ENCODE results near the gene RADX.

The RADX gene

GRCh38 chrX:106725931-106726330 is 114.2 kb downstream of the RADX start:
- TF ChIP-seq CTCF (IDR thresholded peaks at IDR 0.05): no peak
- peak overlapping the region; percentile 32 to 46 for H3K4me3 ChIP-seq

DNA sequence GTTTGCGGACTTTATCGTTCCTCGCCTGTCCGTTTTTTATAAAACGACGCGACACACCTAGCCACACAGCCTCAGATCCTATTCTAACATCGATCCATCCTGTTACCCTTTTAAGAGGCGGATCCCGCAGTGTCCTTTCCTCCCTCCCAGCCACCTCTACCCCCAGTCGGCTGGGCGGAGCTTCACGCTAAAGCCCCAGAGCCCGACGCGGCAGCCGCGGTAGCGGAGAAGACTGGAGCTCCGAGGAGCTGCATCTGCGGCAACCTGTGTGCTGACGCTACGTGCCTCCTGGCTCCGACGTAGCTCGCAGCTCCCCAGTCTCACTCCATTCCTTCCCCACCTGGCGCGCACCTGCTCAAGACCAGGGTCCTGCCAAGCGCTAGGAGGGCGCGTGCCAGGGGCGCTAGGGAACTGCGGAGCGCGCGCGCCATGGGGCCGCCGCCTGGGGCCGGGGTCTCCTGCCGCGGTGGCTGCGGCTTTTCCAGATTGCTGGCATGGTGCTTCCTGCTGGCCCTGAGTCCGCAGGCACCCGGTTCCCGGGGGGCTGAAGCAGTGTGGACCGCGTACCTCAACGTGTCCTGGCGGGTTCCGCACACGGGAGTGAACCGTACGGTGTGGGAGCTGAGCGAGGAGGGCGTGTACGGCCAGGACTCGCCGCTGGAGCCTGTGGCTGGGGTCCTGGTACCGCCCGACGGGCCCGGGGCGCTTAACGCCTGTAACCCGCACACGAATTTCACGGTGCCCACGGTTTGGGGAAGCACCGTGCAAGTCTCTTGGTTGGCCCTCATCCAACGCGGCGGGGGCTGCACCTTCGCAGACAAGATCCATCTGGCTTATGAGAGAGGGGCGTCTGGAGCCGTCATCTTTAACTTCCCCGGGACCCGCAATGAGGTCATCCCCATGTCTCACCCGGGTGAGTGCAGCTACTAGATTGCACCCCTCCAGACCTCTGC is 115.0 kb downstream of the RADX start, which contains the start of gene RNF128:
Gene RNF128 (plus strand): TSS at position 217 of the 953 bp plus-strand sequence. CDS start 213 bp downstream, at position 430.
- Histone ChIP-seq H3K27me3 (peaks cover 0 to 10% of the 10 kb centered on the region in 2 donors), H3K4me3 (peak within 1 kb of the TSS; percentile 32 to 46), H3K4me1 (peaks cover 0 to 11% (median 1%) of the 10 kb centered on the region in 4 donors), H3K9me3 (no peaks in the 10 kb centered on the region), H3K36me3 (no peaks in the 10 kb centered on the region), H3K27ac (no peak within 1 kb of the TSS)
- DNase-seq: peak in 1 of 2 donors; percentile 51
- TF ChIP-seq CTCF (IDR thresholded peaks at IDR 0.05): no peak
- intact Hi-C loops (cut with DNase I; ENCODE audit: low total_unique reads): no loop called here

More at GRCh38 chrX:106725931-106726330, 114.2 kb downstream of the RADX start:
- no peak for DNase-seq
- Histone ChIP-seq H3K36me3 (no peaks in the 10 kb centered on the region), H3K9me3 (no peaks in the 10 kb centered on the region), H3K4me1 (peaks cover 0 to 11% (median 1%) of the 10 kb centered on the region in 4 donors), H3K27ac (no peak overlapping the region), H3K27me3 (peaks cover 0 to 10% of the 10 kb centered on the region in 2 donors)
- intact Hi-C loops (cut with DNase I; ENCODE audit: low total_unique reads): no loop called here

GRCh38 chrX:106728337-106728736 is 116.6 kb downstream of the RADX start:
- Histone ChIP-seq H3K4me1 (peaks cover 0 to 11% (median 1%) of the 10 kb centered on the region in 4 donors), H3K27me3 (peaks cover 0 to 10% of the 10 kb centered on the region in 2 donors), H3K4me3 (no peak overlapping the region), H3K27ac (no peak overlapping the region), H3K36me3 (no peaks in the 10 kb centered on the region), H3K9me3 (no peaks in the 10 kb centered on the region)
- no peak for DNase-seq
- no peak for TF ChIP-seq CTCF (IDR thresholded peaks at IDR 0.05)
- intact Hi-C loops (cut with DNase I; ENCODE audit: low total_unique reads): no loop called here

Data from tibial artery (tissue), 4 donors.